ENCODE data around the gene TMEM225B.
"Not testable (repeated sequence)": the region's sequence is repeated elsewhere in the genome, so short reads cannot be mapped to it uniquely, and the experiment has no call there.

The TMEM225B gene

DNA sequence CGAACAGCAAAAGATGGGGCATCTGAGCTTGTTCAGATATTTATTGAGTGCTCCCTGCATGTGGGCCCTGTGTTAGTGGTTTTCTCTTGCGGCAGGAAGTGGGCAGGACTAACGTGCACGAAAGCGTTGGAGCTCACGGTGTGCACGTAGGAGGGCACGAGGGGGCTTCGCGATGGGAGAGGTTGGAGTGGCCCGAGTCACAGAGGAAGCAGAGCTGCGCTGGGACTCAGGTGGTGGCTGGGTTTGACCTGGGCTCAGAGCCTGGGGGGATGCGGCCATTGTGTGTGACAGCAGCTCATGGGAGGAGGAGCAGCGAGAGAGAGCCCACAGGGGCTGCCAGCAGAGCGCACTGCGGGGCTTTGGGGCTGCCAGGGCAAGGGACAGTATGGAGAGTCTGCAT is 26.4 kb downstream of the TMEM225B start:
- DNase-seq, result no peak

DNA sequence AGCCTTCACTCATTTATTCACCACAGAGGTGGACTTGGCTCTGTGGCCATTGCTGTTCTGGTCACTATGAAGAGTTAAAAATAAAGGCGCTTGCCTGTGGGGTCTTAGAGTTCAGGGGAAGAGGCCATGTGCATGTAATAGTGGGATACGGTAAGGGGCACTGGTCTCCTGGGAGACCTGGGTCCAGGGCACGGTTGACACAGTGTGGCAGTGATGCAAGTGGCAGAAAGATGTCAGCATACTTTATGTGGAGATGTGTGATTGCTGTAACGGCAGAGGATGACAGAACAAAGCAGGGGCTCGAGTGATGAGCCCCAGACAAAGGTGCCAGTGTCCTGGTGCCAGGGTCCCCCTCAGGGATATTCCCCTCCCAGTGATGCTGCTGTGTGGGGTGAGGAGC is 27.3 kb downstream of the TMEM225B start:
- DNase-seq, result no peak

DNA sequence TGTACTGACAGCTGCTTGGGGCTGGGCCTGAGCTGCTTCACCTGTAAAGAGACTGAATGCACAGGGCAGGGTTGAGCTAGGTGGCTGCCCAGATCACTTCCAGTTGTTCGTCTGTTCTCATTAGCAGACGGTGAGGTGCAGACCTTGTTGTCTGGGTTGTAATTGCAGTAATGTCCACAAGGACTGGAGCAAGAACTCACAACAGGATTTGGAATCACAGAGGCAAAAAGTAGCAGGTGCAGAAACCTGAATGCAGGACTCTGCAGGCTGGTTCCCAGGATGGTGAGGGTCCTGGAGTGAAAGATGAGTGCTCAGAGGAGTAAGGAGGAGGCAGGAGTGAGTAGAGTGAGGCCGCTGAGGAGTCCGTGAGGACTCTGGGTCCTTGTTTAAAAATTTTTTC is 27.9 kb downstream of the TMEM225B start:
- DNase-seq, result no peak

DNA sequence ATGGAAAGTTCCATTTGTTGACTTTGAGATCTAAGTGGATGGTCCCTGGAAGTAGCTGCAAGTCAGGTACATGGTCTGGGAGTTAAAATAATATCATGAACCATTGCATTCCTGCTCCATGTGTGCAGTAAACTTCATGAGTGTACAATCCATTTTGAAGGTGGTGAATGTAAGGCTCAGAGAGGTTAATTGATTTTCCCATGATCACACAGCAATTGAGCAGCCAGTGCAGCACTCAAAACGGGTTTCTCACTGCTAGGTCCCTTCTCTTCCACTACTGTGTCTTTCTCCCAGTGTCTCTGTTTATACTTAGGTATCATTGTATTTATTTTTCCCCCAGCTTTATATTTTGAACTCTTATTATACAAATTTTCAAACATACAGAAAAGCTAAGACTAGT is 28.6 kb downstream of the TMEM225B start:
- no peak for DNase-seq

DNA sequence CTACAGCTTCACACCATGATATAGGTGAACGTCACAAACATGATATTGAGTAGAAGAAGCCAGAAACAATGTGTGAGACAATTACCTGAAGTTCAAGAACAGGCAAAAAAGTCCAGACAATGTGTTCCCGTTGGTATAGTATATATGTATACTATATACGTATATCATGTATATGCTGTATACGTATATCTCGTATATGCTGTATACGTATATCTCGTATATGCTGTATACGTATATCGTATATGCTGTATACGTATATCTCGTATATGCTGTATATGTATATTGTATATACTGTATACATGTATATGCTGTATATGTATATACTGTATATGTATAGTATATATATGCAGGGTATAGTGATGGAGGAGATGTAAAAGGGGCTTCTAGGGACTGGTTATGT is 29.4 kb downstream of the TMEM225B start:
- no peak for DNase-seq

DNA sequence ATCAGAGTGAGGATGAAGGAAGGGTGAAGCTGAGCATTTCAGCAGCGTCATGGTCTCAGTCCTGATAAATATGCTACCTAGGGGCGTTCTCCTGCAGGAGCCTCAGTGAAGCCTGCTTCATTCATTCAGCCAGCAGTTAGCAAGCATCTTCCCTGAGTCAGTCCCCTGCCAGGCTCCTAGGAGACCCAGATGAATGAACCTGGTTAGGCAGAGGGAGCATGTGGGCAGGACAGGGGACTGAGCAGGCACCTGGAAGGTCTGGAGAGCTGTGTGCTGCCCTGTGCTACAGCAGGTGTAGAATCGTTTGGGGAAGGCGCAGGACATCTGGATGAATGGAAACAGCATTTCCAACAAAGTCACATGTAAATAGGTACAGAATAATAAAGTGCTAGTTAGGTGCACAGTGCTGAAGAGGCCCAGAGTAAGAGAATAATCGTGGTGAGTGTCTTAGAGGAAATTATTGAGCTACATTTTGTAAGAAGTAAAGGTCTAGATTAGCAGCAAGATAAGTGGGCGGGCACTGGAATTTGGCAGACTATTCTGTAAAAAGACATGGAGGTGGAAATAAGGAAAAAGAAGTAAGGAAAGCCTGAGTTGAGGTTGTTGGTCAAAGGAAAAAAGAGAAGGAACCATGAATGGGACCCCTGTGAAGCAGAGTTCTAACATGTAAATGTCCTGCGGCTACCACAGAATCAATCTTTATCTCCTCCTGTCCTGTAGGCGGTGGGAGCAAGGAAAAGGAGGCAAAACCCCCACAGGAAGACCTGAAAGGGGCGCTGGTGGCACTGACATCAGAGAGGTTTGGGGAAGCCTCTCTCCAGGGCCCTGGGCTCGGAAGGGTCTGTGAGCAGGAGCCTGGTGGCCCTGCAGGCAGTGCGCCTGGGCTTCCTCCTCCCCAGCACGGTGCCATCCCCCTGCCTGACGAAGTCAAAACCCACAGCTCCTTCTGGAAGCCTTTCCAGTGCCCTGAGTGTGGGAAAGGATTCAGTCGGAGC is 30.7 kb downstream of the TMEM225B start:
- no peak for DNase-seq

DNA sequence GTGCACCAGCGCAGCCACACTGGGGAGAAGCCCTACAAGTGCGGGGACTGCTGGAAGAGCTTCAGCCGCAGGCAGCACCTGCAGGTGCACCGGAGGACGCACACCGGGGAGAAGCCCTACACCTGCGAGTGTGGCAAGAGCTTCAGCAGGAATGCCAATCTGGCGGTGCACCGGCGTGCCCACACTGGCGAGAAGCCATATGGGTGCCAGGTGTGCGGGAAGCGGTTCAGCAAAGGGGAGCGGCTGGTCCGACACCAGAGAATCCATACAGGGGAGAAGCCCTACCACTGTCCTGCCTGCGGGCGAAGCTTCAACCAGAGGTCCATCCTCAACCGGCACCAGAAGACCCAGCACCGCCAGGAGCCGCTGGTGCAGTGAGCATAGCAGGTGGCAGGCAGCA is 31.6 kb downstream of the TMEM225B start:
- no peak for DNase-seq

DNA sequence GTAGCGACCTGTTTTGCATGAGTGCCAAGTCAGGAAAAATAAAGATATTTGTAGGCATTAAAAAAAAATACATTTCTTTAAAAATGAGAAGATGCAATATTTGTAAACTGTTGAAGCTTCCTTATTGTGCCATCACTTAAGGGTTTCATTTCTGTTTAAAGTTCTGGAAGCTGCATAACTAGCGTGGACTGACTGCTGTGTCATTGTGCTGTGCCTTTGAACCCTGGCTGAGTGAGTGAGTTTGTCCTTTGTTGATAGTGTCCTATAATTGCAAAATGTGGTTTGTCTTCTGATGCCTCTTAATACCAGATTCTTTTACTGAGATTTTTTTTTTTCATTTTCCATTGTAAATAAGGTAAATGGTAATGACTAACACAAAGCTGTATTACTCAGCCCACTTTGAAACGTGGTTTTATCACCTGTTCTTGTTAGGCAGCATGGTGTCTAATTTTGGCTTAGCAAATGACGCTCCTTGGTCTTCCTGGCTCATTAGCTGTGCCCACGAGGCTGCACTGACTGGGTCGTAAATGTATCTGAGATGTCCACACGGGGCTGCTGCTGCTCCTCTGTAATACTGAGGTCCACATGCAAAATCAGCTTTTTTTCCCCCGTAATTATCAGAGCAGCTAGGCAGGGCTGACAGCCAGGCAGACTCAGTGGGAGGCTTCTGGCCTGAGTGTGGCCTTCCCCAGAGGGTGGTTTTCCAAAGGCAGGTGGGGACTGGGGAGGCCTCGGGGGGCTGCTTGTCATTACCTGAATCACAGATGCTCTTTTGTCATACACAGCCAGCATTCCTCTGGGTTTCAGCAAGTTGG is 33.4 kb downstream of the TMEM225B start:
- DNase-seq, result no peak

DNA sequence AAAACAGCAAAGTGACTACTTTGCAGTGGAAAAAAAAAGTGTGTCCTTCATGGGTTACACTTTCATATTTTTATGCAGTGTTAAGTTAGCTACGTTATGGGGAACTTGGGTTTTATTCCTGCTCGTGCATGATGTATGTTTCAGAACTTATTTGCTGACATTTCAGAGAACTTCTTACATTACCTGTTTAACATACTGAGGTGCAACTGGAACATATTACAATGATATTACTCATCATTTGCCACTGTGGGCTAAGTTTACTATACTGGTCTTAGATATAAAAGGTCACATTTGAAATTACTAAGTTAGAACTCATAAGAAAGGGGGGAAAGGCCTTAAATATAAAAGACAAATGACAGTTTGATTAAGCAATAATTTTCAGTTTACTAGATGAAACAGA is 39.3 kb downstream of the TMEM225B start:
- not testable (repeated sequence) for DNase-seq

DNA sequence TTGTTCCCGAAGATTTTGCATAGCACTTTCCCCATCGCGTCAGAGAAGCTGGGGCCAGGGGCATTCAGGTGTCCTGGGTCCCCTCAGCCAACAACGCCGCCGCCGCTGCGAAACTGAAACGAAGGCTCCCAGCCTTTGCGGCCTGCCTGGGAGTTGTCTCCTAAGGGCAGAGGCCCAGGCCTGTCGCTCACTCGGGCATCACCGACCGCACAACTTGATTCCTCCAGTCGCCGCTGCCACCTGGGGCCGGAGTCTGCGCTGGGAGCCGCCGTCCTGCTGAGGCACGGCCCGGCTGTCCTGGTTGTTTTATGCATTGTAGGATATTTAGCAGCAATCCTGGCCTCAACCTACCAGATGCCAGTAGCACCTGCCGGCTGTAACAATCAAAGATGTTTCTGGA is 40.7 kb downstream of the TMEM225B start:
- DNase-seq, result no peak

DNA sequence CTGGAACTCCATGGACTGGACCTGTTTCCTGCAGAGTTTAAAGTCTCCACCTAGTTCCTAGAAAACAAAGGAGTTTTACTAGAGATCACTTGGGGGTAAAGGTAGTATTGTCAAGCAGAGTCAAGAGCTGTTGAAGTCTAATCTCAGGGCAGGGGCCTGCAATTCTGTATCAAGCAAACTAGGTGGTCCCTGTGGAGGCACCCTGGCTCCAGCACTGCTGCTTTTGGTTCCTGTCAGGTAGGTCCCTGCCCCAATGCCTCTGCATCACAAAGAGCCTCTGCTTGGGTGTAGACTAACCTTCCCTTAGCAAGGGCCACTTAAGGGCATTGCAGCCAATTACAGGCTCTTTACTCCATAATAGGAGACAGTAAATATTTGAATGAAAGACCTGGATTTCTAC is 41.2 kb downstream of the TMEM225B start:
- DNase-seq, result no peak

DNA sequence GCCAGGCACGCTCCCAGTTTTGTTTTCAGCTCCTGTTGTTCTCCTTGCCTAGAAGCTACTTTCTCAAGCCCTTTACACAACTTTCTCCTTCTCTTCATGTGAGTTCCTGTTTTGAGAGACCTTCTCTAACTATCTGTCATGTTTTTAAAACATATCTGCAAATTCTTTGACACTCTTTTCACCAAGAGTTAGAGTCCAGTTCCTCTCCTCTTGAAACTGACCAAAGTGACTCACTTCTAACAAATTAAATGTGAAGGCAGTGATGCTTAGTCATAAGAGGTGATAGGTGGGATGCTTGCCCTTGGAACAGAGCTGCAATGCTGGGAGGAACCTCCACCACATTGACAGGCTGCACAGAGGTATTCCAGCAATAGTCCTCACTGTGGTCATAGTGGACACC is 44.0 kb downstream of the TMEM225B start:
- no peak for DNase-seq

DNA sequence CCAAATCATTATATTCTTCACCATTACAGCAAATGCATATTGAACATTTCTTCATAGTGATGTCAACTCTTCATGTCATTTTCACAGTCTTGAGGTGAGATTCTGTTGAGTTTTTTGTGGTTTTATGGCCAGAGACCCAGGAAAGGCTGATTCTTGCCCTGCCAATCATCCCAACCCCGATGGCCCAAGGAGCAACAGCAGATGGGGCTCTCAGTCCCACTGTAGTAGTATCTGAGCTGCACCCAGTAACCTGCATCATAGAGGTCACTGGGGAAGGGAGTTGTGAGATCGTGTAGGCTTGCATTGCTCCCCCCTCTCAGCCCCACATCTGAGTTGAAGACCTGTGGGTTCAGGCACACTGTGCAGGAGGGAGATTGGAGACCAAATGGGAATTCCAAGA is 45.4 kb downstream of the TMEM225B start:
- no peak for DNase-seq

DNA sequence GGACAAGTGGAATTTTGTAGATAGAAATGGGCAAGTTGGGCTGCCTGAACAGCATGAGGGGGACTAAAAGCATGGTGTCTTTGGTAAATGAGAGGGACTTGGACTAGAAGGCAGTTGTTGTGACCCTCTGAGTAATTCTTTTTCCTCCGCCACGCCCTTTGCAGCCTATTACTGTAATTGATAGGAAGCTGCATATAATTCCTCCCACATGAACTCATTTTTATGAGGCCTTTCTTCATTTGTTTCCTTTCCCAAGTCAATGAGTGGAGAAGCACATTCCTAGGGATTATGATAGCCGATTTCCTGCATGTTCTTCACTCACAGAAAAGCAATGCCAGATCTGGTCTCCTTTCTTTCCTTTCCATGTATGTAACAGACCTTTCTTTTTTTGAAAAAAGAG is 46.4 kb downstream of the TMEM225B start:
- DNase-seq, result no peak

DNA sequence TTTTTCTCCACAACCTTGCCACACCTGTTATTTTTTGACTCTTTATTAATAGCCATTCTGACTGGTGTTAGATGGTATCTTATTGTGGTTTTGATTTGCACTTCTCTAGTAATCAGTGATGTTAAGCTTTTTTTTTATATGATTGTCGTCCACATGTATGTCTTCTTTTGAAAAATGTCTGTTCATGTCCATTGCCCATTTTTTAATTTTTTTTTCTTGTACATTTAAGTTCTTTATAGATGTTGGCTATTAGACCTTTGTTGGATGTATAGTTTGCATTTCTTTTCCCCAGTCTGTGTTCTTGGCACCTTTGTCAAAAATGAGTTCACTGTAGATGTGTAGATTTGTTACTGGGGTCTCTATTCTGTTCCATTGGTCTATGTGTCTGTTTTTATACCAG is 47.5 kb downstream of the TMEM225B start:
- DNase-seq, result no peak

DNA sequence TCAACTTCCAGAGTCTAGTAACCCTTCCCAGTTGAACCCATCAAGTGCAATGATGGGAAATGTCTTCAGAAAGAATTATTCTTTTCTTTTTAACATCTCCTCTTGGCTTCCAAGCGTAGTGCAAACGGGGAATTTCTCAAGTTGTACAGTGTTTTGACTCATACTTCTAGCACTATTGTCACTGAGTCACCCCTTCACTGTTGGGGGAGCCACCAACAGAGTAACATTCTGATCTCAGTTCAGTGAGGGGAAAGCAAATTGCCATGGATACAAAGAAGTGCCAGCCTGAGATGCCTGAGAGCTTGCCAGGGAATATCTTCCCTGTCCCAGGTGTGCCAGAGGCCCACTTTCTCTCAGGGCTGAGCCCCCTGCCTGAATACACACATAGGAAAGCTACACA is 50.8 kb downstream of the TMEM225B start:
- DNase-seq, result peak; percentile 2

DNA sequence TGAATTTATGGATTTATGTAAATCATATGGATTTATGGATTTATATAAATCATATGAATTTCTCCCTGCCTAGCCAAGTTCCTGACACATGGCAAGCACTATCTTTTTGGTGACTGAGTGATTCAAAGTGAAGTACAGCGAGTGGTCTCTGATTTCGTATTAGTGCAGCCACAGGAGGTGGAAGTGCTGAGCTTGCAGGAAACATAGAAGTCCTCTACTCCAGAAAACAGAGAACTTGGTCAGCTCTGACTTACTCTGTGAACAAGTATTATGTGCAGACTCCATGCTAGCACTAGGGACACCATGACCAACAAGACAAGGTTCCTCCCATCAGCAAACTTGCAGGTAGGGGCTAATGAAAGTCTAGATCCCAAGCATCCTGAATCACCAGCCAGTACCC is 53.2 kb downstream of the TMEM225B start:
- DNase-seq, result no peak

DNA sequence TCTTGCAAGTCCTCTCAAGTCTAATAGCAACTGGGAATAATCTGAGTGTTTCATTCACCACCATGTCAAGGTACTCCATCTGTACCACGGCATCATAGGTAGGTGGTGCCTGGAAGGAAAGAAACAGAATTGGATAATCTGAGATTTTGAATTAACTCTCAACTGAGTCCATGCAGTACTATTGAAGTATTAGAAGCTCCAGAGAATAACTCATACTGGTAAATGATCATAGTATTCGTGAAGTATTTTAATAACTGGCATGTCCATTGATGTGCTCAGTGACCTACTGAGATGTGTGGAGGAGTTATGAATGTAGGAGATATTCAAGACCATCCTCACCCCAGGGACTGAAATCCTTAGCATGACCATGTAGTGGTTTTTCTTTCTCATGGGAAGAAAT is 54.6 kb downstream of the TMEM225B start:
- DNase-seq, result no peak

DNA sequence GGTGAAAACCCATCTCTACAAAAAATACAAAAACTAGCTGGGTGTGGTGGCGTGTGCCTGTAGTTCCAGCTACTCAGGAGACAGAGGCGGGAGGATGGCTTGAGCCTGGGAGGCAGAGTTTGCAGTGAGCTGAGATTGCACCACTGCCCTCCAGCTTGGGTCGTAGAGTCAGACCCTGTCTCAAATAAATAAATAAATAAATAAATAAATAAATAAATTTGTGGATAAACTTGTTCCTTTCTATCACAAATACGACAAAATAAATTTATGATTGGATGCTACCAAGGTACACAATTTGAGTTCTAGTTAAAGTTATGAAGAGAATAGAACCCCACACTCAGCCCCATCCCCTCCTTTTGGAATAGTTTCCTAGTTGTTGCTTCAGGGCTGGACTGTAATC is 55.2 kb downstream of the TMEM225B start:
- not testable (repeated sequence) for DNase-seq

DNA sequence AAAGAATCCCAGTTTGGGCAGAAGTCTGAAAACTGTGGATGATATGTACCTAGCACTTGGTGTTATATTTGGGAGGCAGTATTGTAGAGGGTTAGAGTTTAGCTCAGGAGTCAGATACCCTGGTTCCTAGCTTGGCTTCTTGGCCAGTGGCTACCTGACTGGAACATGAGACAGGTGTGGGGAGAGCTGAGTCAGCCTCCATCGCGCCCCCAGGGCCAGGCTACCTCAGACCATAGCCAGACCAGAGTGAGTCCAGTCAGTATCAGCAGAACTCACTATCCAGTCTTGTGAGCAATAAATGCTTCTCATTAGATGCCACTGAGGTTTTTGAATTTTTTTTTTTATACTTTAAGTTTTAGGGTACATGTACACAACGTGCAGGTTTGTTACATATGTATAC is 55.7 kb downstream of the TMEM225B start:
- no peak for DNase-seq

DNA sequence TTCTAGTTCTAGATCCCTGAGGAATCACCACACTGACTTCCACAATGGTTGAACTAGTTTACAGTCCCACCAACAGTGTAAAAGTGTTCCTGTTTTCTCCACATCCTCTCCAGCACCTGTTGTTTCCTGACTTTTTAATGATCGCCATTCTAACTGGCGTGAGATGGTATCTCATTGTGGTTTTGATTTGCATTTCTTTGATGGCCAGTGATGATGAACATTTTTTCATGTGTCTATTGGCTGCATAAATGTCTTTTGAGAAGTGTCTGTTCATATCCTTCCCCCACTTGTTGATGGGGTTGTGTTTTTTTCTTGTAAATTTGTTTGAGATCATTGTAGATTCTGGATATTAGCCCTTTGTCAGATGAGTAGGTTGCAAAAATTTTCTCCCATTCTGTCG is 56.6 kb downstream of the TMEM225B start:
- DNase-seq, result not testable (repeated sequence)

DNA sequence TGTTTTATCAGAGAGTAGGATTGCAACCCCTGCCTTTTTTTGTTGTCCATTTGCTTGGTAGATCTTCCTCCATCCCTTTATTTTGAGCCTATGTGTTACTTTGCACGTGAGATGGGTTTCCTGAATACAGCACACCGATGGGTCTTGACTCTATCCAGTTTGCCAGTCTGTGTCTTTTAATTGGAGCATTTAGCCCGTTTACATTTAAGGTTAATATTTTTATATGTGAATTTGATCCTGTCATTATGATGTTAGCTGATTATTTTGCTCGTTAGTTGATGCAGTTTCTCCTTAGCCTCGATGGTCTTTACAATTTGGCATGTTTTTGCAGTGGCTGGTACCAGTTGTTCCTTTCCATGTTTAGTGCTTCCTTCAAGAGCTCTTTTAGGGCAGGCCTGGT is 59.8 kb downstream of the TMEM225B start:
- DNase-seq, result not testable (repeated sequence)

Measured in fibroblast of skin of right biceps (primary cell).